ENCODE measurements around the gene MPZL1.

The MPZL1 gene

DNA sequence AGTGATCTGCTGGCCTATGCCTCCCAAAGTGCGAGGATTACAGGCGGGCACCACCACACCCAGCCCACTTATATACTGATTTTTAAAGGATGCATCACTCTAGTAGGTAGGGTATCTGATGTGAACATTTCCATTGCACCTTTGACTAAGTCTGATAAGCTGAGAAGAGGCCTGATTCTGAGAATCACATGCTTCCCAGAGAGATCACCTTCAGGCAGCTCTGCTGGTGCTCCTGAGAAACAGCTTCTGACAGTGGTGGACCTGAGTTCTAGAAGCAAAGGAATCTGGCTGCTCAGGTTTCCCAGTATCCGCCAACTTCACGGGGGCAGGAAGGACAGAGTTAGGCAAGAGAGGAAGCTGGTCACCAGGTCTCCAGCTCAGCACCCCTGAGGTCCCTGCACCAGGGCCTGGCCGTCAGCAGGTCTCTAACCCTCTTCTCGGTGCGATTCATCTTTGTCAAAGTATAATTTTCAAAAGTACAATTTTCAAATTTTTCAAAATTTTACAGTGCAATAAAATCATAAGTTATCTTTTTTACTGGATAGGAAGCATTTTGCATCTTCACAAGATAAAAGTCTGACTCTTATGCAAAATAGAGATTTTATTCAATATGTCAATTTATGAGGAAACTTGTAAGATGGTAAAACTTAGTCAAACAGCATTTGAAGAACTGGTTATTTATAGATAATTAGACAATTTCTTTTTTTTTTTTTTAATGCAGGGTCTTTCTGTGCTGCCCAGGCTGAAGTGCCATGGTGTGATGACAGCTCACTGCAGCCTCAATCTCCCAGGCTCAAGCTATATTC, 25.8 kb upstream of the MPZL1 start:
- no peak for DNase-seq

DNA sequence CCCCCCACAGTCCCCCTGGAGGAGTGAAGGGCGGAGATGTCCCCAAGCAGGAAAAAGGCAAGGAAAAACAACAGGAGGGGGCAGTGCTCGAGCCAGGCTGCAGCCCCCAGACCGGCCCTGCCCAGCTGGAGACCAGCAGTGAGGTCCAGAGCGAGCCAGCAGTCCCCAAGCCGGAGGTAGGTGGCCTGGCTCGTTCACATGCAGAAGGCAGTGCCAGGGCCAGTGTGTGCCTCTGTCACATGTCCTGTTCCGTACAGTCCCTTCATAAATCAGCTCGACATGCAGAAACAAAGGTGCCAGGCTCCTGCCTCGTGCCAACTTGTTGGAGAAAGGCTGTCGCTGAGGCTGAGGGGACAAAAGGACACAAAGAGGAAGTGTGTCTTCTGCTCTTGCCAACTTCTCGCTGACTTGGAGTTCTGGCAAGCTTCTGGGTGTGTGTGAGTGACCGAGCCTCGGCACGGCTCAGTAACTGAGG, 24.1 kb upstream of the MPZL1 start:
- no peak for DNase-seq

- no peak for DNase-seq
Measured at GRCh38 chr1:167698313-167698712, 23.5 kb upstream of the MPZL1 start.

DNA sequence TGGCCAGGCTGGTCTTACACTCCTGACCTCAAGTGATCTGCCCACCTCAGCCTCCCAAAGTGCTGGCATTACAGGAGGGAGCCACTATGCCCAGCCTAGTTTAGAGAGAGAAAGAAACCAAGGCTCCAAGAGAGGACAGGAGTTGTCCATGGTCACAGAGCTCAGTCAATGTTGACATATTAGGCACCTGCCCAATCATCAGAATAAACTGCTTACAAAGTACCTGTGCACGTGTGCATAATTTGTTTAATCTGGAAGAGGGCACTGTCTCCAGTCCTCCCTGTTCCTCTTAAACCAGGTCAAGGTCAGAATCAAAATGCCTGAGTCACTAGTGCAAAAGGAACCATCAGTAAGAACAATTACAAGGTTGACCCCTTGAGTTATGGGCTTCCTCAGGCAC, 20.3 kb upstream of the MPZL1 start:
- DNase-seq = no peak

GRCh38 chr1:167703557-167703956, 18.2 kb upstream of the MPZL1 start:
- no peak for DNase-seq

- DNase-seq = no peak
Measured at GRCh38 chr1:167704715-167705114, 17.1 kb upstream of the MPZL1 start.

DNA sequence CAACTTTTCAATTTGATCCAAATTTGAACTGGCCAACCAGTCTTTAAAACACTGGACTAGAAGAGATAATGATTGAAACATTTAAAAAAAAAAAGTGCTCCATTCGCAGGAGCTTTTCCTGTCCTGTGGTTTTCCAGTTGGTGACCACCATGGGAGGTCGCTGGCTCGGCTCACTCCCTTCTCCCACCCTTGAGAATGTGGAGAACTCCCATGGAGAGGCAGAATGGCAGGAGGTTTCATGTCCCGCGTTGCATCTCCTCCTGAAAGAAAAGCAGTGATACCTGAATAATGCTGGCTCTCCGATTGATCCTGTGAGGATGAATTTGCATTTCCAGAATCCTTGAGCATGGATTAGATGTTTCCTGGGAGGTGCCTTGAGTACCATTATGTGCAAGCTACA, 16.5 kb upstream of the MPZL1 start:
- DNase-seq = no peak

DNA sequence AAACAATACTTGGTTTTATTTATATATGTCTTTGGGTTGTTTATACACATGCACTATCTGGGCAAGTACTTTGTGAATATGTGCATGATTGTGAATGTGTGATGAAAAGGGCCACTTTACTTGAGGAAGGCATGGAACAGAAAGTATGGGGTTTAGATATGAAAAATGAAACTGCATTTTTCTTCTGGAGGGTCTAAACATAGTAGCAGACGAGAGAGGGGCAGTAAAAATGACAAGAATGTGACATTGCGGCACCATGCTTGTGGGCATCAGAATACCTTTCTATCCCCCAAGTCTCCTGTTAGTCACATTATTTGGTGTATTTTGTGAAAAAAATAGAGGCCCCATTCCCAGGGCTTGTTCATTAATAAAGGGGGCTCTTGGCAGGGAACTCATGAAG, 15.4 kb upstream of the MPZL1 start:
- DNase-seq = no peak

GRCh38 chr1:167706931-167707877, 14.6 kb upstream of the MPZL1 start:
- DNase-seq = no peak

DNA sequence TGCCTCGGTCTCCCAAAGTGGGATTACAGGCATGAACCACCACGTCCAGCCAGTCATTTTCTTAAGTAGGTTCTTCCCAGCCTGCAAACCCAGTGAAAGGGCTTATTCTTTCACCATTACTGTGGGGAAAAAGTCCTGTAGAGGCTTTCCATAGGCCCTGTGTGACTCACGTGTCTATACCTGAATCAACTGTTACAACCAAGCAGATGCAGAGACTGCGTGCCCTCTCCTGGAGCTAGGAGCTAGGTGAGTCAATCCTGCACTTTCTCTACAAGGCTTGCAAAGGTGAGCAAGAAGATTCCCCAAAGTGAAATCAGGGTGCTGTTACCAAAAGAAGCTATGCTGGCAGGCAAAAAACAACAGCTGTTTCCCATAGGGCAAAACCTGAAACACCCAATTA, 13.8 kb upstream of the MPZL1 start:
- no peak for DNase-seq

GRCh38 chr1:167708940-167709389, 12.8 kb upstream of the MPZL1 start:
- DNase-seq = peak; percentile 29

DNA sequence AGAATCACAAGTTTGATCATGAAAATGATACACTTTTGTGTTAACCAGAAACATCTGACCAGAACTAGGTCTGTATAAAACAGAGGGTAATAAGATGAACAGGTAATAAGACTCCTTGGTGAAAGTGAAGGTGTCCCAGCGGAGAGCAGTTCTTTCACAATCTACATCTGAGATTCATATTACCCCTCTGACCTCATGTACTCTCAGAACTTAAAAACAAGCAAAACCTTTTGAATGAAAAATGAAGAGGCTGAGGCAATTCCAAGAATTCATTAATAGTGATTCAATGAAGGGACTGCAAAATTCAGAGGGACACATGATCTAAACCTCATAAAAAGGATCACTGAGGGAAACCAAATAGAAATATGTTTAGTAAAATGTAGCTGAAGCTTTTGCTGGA, 10.9 kb upstream of the MPZL1 start:
- DNase-seq = no peak

GRCh38 chr1:167711797-167712196, 10.0 kb upstream of the MPZL1 start:
- no peak for DNase-seq

DNA sequence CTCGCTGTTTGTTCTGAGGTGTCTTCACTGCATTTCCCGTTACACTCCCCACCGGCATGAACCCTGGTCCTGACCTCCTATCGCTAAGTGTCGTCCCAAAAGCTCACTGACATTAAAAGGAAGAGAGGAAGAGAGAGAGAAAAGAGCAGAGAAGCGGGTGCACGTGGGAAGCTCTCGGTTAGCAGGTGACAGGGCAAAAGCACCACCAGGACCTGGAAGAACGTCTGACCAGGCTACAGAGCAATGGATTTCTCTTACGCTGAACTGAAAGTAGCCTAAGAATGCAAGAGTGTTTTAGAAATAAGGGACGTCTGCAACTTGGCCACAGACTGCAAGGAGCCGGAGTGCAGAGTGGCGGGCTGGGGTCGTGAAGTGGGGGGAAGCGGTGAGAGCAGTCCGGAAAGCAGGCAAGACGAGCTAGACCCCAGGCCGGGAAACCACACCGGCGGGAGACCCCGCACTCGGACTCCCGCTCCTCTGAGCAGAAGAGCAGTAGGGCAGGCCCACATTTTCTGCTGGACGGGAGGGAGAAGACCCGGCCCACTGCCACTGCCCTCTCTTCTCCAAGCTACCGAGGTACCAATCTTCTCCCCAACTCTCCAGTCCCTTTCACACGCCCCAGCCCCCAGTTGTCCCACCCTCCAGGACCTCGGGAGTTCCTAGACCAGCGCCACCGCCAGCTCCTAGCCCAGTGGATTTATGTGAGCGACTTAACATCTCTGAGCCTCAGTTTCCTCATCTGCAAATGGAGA, 8.3 kb upstream of the MPZL1 start:
- DNase-seq = no peak

GRCh38 chr1:167714098-167714438, 7.7 kb upstream of the MPZL1 start:
- no peak for DNase-seq

- peak; percentile 86 for DNase-seq
Measured at GRCh38 chr1:167714439-167715156, 7.2 kb upstream of the MPZL1 start.

GRCh38 chr1:167715157-167715999, 6.4 kb upstream of the MPZL1 start:
- peak; percentile 84 for DNase-seq

GRCh38 chr1:167716000-167716271, 5.8 kb upstream of the MPZL1 start:
- no peak for DNase-seq

DNA sequence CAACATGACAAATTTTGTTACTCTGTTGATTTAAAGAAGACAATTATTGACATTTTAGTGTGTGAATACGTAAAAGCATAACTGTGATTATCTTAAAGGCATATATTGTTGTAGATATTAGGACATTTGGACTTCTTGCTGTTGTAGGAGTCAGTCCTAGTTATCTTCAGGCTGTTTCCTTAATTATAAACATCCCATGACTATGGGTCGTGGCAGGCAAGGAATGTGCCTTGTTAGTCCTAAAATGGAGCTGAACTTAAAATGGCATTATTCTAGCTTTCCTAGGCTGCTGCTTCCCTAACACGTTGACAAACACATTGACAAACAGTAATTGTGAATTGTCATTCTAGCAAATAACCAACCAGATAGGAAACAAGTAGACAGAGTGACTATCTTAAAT, 4.4 kb upstream of the MPZL1 start:
- no peak for DNase-seq

DNA sequence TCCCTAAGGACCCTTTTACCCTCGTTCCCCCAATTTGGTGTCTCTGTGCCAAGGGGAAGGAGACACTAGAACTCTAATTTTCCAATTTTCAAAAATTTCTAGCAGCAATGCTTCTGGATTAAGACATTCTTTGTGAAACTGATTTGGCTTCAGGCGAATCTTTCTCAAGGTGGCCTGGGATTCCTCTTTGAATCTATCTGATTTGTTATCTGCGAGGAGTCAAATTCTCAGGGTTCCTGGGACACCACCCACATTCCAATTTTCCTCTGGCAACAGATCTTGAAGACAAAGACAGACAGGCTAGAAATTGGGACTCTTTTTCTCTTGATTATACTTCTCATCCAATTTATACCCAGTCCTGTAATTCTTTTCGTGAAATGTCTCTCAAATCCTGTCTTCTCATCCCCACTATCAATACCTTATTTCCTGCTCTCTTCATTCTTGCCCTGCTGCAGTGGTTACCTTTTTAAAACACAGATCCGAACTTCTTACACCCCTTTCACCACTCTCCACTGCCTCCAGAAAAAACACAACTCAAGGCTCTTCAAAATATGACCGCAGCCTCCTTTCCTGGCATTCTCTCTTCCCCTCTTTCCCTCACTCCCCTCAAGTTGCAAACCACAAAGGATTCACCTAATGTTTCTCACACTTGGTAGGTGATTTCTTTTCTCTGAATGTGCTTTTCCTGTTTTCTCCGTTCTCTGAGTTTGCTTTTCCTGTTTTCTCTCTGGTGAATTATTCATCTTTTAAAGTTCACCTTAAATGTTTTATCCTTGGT, 2.7 kb upstream of the MPZL1 start:
- DNase-seq = no peak

All from GDM1 (cell line).